Rectal smooth muscle tissue (tissue), 1 donor: ENCODE data around the gene PNPO.
A peak's percentile ranks its signal among the peaks of the same experiment; 100 is the strongest.
"Not testable (repeated sequence)": the region's sequence is repeated elsewhere in the genome, so short reads cannot be mapped to it uniquely, and the experiment has no call there.

Experiments used
- H3K27ac ChIP-seq: one replicate; pipeline ENCODE4 v1.7.0; 2013; ENCODE audit warnings: low read depth, low read length, inconsistent platforms
- H3K27me3 ChIP-seq: one replicate; pipeline ENCODE4 v1.7.0; 2013; ENCODE audit warnings: low read length; ENCODE audit not compliant: control insufficient read depth, insufficient read depth
- H3K36me3 ChIP-seq: one replicate; pipeline ENCODE4 v1.7.0; 2013; ENCODE audit warnings: low read length; ENCODE audit not compliant: control insufficient read depth, insufficient read depth
- H3K4me1 ChIP-seq: one replicate; pipeline ENCODE4 v1.7.0; 2013; ENCODE audit warnings: low read length; ENCODE audit not compliant: control insufficient read depth, insufficient read depth
- H3K4me3 ChIP-seq: one replicate; pipeline ENCODE4 v1.7.0; 2013; ENCODE audit warnings: low read length
- H3K9ac ChIP-seq: one replicate; pipeline ENCODE4 v1.7.0; 2013; ENCODE audit warnings: low read length

PNPO gene

GRCh38 chr17:47924785-47925677 lies 16.3 kb upstream of the PNPO start:
- H3K4me3 ChIP-seq: no peak overlapping the region
- H3K4me1 ChIP-seq: no peaks in the 10 kb centered on the region
- no peak overlapping the region for H3K27ac ChIP-seq
- no peak overlapping the region for H3K9ac ChIP-seq
- no peaks in the 10 kb centered on the region for H3K27me3 ChIP-seq
- H3K36me3 ChIP-seq: peaks cover 25% of the 10 kb centered on the region

- Histone ChIP-seq H3K4me1 (no peaks in the 10 kb centered on the region), H3K27ac (no peak overlapping the region), H3K27me3 (no peaks in the 10 kb centered on the region), H3K4me3 (no peak overlapping the region), H3K9ac (no peak overlapping the region), H3K36me3 (peaks cover 25% of the 10 kb centered on the region)
Observed at GRCh38 chr17:47925678-47925988, 15.7 kb upstream of the PNPO start.

- no peak overlapping the region for H3K27ac ChIP-seq
- H3K9ac ChIP-seq: no peak overlapping the region
- no peaks in the 10 kb centered on the region for H3K4me1 ChIP-seq
- no peaks in the 10 kb centered on the region for H3K27me3 ChIP-seq
- no peak overlapping the region for H3K4me3 ChIP-seq
- peaks cover 25% of the 10 kb centered on the region for H3K36me3 ChIP-seq
Observed at GRCh38 chr17:47927821-47928400, 13.5 kb upstream of the PNPO start.

GRCh38 chr17:47928415-47928814 lies 13.0 kb upstream of the PNPO start:
- no peaks in the 10 kb centered on the region for H3K27me3 ChIP-seq
- no peak overlapping the region for H3K4me3 ChIP-seq
- no peak overlapping the region for H3K9ac ChIP-seq
- peaks cover 20% of the 10 kb centered on the region for H3K36me3 ChIP-seq
- no peak overlapping the region for H3K27ac ChIP-seq
- no peaks in the 10 kb centered on the region for H3K4me1 ChIP-seq

- H3K4me3 ChIP-seq: no peak overlapping the region
- peaks cover 15% of the 10 kb centered on the region for H3K36me3 ChIP-seq
- H3K27ac ChIP-seq: no peak overlapping the region
- no peak overlapping the region for H3K9ac ChIP-seq
- H3K27me3 ChIP-seq: no peaks in the 10 kb centered on the region
- no peaks in the 10 kb centered on the region for H3K4me1 ChIP-seq
Observed at GRCh38 chr17:47929218-47930000, 12.0 kb upstream of the PNPO start.

- Histone ChIP-seq H3K36me3 (peaks cover 4% of the 10 kb centered on the region), H3K4me3 (no peak overlapping the region), H3K27me3 (no peaks in the 10 kb centered on the region), H3K27ac (no peak overlapping the region), H3K4me1 (no peaks in the 10 kb centered on the region), H3K9ac (no peak overlapping the region)
Observed at GRCh38 chr17:47931848-47932247, 9.5 kb upstream of the PNPO start.

GRCh38 chr17:47934856-47935255 lies 6.5 kb upstream of the PNPO start:
- H3K27ac ChIP-seq: no peak overlapping the region
- H3K4me1 ChIP-seq: no peaks in the 10 kb centered on the region
- no peaks in the 10 kb centered on the region for H3K27me3 ChIP-seq
- no peak overlapping the region for H3K9ac ChIP-seq
- H3K4me3 ChIP-seq: no peak overlapping the region
- no peaks in the 10 kb centered on the region for H3K36me3 ChIP-seq

GRCh38 chr17:47935468-47935867 lies 5.9 kb upstream of the PNPO start:
- H3K9ac ChIP-seq, H3K36me3 ChIP-seq, H3K27ac ChIP-seq, H3K27me3 ChIP-seq, H3K4me1 ChIP-seq, H3K4me3 ChIP-seq: not testable (repeated sequence)

GRCh38 chr17:47935961-47936360 lies 5.4 kb upstream of the PNPO start:
- no peak overlapping the region for H3K9ac ChIP-seq
- H3K36me3 ChIP-seq: no peaks in the 10 kb centered on the region
- no peak overlapping the region for H3K27ac ChIP-seq
- H3K4me1 ChIP-seq: peaks cover 2% of the 10 kb centered on the region
- H3K4me3 ChIP-seq: no peak overlapping the region
- no peaks in the 10 kb centered on the region for H3K27me3 ChIP-seq

GRCh38 chr17:47937941-47938340 lies 3.4 kb upstream of the PNPO start:
- Histone ChIP-seq H3K9ac (no peak overlapping the region), H3K27me3 (no peaks in the 10 kb centered on the region), H3K4me1 (peaks cover 4% of the 10 kb centered on the region), H3K36me3 (no peaks in the 10 kb centered on the region), H3K27ac (no peak overlapping the region), H3K4me3 (no peak overlapping the region)

GRCh38 chr17:47942096-47942510 lies 732 bp downstream of the PNPO start:
- peaks cover 3% of the 10 kb centered on the region for H3K36me3 ChIP-seq
- peak overlapping the region; percentile 80 for H3K4me3 ChIP-seq
- peak overlapping the region; percentile 64 for H3K27ac ChIP-seq
- H3K27me3 ChIP-seq: no peaks in the 10 kb centered on the region
- H3K4me1 ChIP-seq: peaks cover 4% of the 10 kb centered on the region
- H3K9ac ChIP-seq: peak overlapping the region; percentile 61

GRCh38 chr17:47942568-47942967 lies 1.2 kb downstream of the PNPO start:
- Histone ChIP-seq H3K36me3 (peaks cover 3% of the 10 kb centered on the region), H3K9ac (no peak overlapping the region), H3K4me1 (peaks cover 4% of the 10 kb centered on the region), H3K4me3 (no peak overlapping the region), H3K27ac (no peak overlapping the region), H3K27me3 (no peaks in the 10 kb centered on the region)
